ENCODE measurements around the gene CEP76. TPM values are rescaled to one million over a fixed set of nuclear protein-coding genes. Genes with fewer than 3 reads are reported as not detected.

Gene CEP76
- total RNA-seq, 1 experiment from 2014 or later = 16.6 TPM

DNA sequence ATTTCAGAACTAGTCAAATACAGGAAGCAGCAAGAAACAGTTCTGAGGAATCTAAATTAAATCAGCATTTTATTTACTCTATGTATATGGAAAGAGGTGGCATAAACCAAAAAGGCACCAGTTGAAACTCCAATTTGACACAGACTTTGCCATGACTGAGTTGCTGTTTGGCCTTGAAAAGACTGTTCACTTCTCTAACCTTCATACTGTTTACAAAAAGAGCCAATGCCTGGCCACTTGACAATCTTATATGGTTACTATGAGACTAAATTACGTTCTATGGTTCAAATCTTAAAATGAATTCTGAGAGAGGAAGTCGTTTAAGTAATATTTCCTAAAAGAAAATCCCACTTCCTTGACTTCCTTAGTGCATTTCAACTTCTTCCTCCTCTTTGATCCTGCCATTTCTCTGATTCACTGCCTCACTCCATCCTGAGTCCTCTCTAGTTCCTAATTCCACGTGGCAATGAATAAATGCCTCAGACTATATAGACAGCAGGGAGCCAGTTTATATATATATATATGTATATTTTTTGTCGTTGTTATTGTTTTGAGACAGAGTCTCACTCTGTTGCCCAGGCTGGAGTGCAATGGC is 13.2 kb downstream of the CEP76 start:
- DNase-seq (ENCODE audit: low read depth in 1 of 2, low spot score in 2 of 2) = no peak
- Histone ChIP-seq H3K9me3 (replicated peaks) (no peaks in the 10 kb centered on the region), H3K4me1 (replicated peaks) (peaks cover 11% of the 10 kb centered on the region), H3K27ac (no peak overlapping the region), H3K36me3 (peaks cover 24% of the 10 kb centered on the region), H3K27me3 (replicated peaks) (0 out of 2 replicates have a peak, but pooled peaks cover 8% of the 10 kb centered on the region), H3K4me3 (no peak overlapping the region)

DNA sequence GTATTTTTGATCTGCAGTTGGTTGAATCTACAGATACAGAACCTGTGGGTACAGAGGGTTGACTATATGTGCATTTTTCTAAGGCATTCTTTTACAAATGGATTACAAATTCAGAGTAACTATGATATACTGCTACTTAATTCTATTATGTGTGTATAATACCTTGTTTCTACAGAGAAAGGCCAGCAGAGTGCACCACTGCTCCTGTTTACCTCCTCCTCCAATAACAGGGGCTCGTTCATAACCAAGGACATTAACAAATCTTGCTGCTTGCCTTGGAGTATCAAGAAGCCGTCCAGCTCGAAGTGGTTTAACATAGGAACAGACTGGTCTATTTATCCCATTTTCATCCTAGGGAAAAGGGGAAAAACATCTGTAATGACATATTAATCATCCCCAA is 16.4 kb downstream of the CEP76 start:
- peak in 1 of 2 experiments; percentile 18 for DNase-seq (ENCODE audit: low read depth in 1 of 2, low spot score in 2 of 2)
- H3K9me3 ChIP-seq (replicated peaks) = no peaks in the 10 kb centered on the region

DNA sequence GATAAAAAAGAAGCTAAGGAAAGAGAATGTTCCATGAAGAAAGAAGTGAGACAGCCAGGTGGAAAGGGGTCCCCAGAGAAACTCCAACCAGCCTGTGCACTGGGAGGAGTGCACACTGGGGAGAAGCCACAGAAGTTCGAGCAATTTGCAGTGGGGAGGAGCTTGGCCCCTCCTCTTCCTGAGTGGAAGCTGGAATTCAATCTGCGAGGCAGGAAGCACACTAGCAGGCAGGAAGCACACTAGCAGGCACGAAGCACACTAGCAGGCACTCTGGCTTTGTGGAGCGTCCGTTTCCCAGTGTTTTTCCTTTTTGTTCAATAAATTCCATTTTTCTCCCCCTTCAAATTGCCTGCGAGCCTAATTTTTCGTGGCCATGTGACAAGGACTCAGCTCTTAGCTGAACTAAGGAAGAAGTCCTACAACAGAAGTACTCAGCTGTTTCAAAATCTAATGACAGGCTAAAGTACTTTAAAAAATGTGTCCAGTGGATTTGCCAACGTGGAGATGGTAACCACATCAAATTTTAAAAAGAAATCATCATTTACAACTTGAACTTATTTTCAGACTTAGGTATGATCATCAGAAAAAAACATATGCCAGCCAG is 23.2 kb downstream of the CEP76 start:
- Histone ChIP-seq H3K4me3 (no peak overlapping the region), H3K4me1 (replicated peaks) (peaks cover 7% of the 10 kb centered on the region), H3K36me3 (peaks cover 13% of the 10 kb centered on the region), H3K9me3 (replicated peaks) (no peaks in the 10 kb centered on the region), H3K27ac (0 out of 2 replicates have a peak overlapping the region, but pooled peaks have one; percentile 22), H3K27me3 (replicated peaks) (no peaks in the 10 kb centered on the region)
- peak; percentile 36 to 55 for DNase-seq (ENCODE audit: low read depth in 1 of 2, low spot score in 2 of 2)

More for the DNA sequence above, 16.4 kb downstream of the CEP76 start:
- no peak overlapping the region for H3K4me3 ChIP-seq
- no peaks in the 10 kb centered on the region for H3K4me1 ChIP-seq (replicated peaks)
- no peak overlapping the region for H3K27ac ChIP-seq
- H3K36me3 ChIP-seq = peaks cover 20% of the 10 kb centered on the region
- H3K27me3 ChIP-seq (replicated peaks) = 0 out of 2 replicates have a peak, but pooled peaks cover 8% of the 10 kb centered on the region

DNA sequence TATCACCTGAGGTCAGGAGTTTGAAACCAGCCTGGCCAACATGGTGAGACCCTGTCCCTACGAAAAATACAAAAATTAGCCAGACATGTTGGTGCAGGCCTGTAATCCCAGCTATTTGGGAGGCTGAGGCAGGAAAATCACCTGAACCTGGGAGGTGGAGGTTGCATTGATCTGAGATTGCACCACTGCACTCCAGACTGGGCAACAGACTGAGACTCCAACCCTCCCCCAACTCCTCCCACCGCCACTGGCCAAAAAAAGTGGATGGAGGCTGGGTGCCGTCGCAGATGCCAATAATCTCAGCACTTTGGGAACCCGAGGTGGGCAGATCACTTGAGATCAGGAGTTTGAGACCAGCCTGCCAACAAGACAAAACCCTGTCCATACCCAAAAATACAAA is 34.5 kb downstream of the CEP76 start:
- no peak overlapping the region for H3K27ac ChIP-seq
- H3K4me3 ChIP-seq = no peak overlapping the region
- no peak for DNase-seq (ENCODE audit: low read depth in 1 of 2, low spot score in 2 of 2)
- H3K36me3 ChIP-seq = peaks cover 10% of the 10 kb centered on the region; the same call in 1 of the 2 replicates
- no peaks in the 10 kb centered on the region for H3K27me3 ChIP-seq (replicated peaks)
- no peaks in the 10 kb centered on the region for H3K4me1 ChIP-seq (replicated peaks)
- H3K9me3 ChIP-seq (replicated peaks) = no peaks in the 10 kb centered on the region

DNA sequence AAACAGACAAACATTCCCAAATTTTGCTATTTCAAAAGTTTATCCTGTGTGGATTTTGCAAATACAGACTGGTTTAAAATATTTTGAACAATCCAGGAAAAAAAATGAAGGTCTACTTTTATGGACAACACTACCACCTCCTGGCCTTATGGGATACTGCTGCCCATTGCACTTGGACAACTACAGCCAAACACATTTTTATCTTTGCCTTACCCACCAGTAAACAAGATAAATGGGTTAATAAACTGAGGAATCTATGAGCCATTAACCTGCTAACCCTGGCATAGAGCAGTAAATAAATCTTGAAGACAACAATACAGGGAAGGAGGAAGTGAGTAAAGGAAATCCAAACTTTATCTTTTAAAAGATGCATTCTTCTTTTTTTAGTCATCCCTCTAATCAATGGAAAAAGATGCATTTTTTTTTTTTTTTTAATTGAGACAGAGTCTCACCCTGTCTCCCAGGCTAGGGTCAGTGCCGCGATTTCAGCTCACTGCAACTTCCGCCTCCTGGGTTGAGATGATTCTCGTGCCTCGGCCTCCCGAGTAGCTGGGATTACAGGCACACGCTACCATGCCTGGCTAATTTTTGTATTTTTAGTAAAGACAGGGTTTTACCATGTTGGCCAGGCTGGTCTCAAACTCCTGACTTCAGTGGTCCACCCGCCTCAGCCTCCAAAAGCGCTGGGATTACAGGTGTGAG is 42.5 kb downstream of the CEP76 start:
- peaks cover 13% of the 10 kb centered on the region for H3K4me1 ChIP-seq (replicated peaks)
- H3K36me3 ChIP-seq = peaks cover 13% of the 10 kb centered on the region
- no peak overlapping the region for H3K4me3 ChIP-seq
- 0 out of 2 replicates have a peak, but pooled peaks cover 4% of the 10 kb centered on the region for H3K9me3 ChIP-seq (replicated peaks)
- peak; percentile 50 to 59 for DNase-seq (ENCODE audit: low read depth in 1 of 2, low spot score in 2 of 2)
- H3K27ac ChIP-seq = no peak overlapping the region
- no peaks in the 10 kb centered on the region for H3K27me3 ChIP-seq (replicated peaks)

DNA sequence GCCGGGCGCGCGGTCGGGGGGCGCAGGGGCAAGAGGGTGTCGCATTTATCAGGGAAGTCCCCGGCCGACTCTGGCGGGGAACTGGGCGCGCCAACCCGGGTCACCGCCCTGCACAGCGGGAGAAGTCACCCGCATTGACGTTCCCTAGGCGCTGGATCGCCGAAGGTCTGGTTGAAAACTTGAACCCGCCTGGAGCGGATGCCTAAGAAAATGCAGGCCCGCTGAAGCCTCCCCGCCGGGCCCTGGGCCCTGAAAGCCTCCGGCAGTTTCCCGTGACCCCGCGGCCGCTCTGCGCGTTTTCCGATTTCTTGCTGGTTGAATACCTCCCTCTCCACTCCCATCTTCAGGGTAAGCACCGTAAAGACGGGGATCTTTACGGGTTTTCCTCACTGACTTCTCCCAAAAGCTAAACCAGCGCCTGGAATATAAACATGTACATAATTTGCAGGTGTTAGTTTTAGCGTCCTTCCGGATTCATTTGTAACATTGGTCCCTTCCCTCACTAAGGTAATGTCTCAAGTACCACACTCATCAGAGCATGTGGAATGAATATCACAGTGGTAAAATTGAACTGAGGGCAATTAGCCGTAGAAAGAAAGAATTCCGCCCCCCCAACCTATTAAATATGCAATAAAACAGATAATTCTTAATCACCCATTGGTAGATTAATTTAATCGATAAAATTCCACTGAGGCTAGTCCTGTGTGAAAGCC is 43.9 kb downstream of the CEP76 start:
- Histone ChIP-seq H3K4me3 (peak overlapping the region; percentile 93), H3K9me3 (replicated peaks) (0 out of 2 replicates have a peak, but pooled peaks cover 4% of the 10 kb centered on the region), H3K27me3 (replicated peaks) (no peaks in the 10 kb centered on the region), H3K4me1 (replicated peaks) (peaks cover 14% of the 10 kb centered on the region), H3K27ac (peak overlapping the region; percentile 81), H3K36me3 (peaks cover 13% of the 10 kb centered on the region)
- peak; percentile 50 to 59 for DNase-seq (ENCODE audit: low read depth in 1 of 2, low spot score in 2 of 2)

DNA sequence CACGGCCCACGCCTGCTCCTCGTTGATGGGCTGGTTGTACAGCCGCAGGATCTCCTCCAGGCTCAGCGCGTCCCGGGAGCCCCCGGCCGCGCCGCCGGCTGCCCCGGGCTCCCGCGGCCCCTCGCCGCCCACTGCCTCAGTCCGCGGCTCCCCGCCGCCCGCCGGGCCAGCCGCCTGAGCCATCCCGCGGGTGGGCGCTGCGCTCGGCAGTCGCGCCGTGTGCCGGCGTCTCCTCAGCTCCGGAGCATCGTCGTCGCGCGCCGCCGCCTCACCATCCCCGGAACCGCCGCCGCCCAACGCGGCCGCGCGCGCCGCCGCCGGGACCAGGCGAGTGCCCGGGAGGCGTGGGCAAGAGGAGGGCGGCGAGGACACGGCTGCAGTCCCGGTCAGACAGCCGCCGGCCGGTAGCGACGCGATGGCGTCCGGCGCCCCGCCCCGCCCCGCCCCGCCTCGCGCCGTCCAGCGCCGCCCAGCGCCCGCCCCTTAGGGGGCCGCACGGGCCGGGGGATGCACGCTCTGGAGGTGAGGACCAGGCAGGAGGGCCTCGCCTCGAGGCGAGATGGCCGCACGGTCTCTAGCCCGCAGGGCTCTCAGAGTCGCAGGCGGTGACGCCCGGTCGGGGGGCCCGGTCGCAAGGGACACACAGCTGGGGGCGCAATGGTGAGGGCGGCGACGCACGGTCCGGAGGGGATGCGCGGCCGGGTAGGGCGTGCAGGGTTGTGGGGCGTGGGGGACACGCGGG is 44.7 kb downstream of the CEP76 start, which contains the start of gene SPIRE1:
SPIRE1 (minus strand) TSS at position 424 of the 742 bp plus-strand sequence; CDS start at position 183, 241 bp downstream.
- H3K27me3 ChIP-seq (replicated peaks) = no peaks in the 10 kb centered on the region
- H3K4me3 ChIP-seq = peak within 1 kb of the TSS; percentile 93
- 0 out of 2 replicates have a peak, but pooled peaks cover 4% of the 10 kb centered on the region for H3K9me3 ChIP-seq (replicated peaks)
- peak within 1 kb of the TSS; percentile 81 for H3K27ac ChIP-seq
- DNase-seq (ENCODE audit: low read depth in 1 of 2, low spot score in 2 of 2) = peak; percentile 68 to 71
- H3K4me1 ChIP-seq (replicated peaks) = peaks cover 21% of the 10 kb centered on the region
- H3K36me3 ChIP-seq = peaks cover 13% of the 10 kb centered on the region

DNA sequence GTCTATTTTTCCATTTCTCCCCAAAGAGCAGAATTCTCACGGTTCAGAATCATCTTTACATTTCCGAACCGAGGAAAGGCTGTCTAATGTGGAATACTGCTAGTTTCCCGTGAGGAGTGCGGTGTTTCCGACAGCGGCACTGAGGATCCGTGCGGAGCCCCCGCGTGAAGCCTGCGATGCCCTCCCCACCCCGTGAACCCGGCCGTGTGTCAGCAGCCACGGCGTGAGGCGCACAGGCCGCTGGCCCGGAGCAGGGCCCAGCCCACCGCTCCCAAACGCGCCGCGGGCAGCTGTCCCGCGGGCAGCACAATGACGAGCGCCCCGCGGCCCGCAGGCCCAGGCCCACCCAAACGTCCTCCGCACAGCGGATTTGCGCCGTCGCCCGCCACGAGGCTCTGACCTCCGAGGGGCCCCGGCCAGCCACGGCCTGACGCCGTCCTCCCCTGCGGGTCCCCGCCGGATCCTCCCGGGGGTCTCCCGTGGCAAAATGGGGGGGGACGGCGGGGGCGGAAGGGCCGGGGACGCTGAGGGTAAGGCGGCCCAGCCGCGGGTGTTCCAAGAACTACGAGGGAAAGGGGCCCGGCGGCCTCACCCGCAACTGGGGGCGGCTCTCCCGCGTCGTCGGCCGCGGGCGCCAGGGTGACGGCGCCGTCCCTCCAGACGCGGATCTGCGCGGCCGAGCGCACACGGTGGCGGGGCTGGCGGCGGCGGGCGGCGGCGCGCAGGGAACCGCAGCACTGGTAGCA is 45.4 kb downstream of the CEP76 start:
- peaks cover 9% of the 10 kb centered on the region for H3K36me3 ChIP-seq
- DNase-seq (ENCODE audit: low read depth in 1 of 2, low spot score in 2 of 2) = peak; percentile 51 to 53
- H3K4me3 ChIP-seq = peak overlapping the region; percentile 93
- 0 out of 2 replicates have a peak, but pooled peaks cover 4% of the 10 kb centered on the region for H3K9me3 ChIP-seq (replicated peaks)
- H3K4me1 ChIP-seq (replicated peaks) = peaks cover 26% of the 10 kb centered on the region
- peak overlapping the region; percentile 81 for H3K27ac ChIP-seq
- no peaks in the 10 kb centered on the region for H3K27me3 ChIP-seq (replicated peaks)

DNA sequence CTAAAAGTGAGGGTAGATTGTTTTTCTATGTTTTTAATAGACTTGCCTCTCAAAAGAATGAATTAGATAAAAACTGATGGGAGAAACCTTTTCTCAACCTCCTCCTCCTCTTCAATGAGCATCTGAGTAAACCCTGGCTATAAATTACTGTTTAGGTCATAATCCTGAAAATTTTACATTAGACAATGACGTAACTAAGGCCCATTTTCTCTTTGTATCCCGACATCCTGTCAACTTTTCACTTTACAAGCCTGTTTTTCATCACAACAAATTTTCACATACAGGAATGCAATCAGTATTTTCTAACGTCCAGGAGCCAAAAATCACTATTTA is 46.0 kb downstream of the CEP76 start:
- peak overlapping the region; percentile 93 for H3K4me3 ChIP-seq
- H3K27me3 ChIP-seq (replicated peaks) = no peaks in the 10 kb centered on the region
- 0 out of 2 replicates have a peak, but pooled peaks cover 4% of the 10 kb centered on the region for H3K9me3 ChIP-seq (replicated peaks)
- no peak for DNase-seq (ENCODE audit: low read depth in 1 of 2, low spot score in 2 of 2)
- peak overlapping the region; percentile 81 for H3K27ac ChIP-seq
- peaks cover 9% of the 10 kb centered on the region for H3K36me3 ChIP-seq
- peaks cover 31% of the 10 kb centered on the region for H3K4me1 ChIP-seq (replicated peaks)

DNA sequence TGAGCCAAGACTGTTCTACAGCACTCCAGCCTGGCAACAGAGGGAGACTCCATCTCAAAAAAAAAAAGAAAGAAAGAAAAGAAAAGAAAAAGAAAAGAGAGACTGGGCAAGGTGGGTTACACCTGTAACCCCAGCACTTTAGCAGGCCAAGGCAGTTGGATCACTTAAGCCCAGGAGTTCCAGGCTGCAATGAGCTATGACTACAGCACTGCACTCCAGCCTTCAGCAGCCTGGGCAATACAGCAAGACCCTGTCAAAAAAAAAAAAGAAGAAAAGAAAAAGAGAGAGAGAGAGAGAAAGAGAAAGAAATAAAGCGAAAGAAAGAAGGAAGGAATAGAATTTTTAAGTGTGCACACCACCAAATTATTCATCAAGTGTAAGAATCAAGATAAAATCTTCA is 47.6 kb downstream of the CEP76 start:
- Histone ChIP-seq H3K27ac (no peak overlapping the region), H3K36me3 (peaks cover 9% of the 10 kb centered on the region), H3K4me1 (replicated peaks) (peaks cover 33% of the 10 kb centered on the region), H3K9me3 (replicated peaks) (0 out of 2 replicates have a peak, but pooled peaks cover 4% of the 10 kb centered on the region), H3K4me3 (no peak overlapping the region), H3K27me3 (replicated peaks) (no peaks in the 10 kb centered on the region)
- DNase-seq (ENCODE audit: low read depth in 1 of 2, low spot score in 2 of 2) = no peak

DNA sequence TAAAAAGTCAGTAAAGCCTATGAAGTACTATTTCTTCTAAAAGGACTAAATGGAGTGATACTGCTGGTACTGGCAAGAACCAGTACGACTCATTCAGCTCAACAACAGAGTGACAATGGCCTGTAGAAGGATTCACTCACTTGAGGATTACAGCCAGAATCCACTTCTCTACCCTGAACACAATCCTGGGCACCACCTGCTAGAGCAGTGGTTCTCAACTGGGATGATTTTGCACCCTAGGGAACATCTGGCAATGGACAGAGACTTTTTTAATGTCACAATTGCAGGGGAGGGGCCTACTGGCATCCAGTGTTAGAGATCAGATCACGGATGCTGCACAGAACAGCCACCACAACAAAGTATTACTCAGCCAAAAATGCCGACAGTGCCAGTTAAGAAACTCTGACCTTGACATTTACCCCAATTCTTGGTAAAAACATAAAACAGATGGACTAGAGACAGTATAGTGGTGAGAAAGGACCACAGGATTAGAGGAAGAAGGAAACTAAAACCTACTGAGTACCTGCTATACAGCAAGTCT is 49.6 kb downstream of the CEP76 start:
- H3K4me3 ChIP-seq = no peak overlapping the region
- peak in 1 of 2 experiments; percentile 52 for DNase-seq (ENCODE audit: low read depth in 1 of 2, low spot score in 2 of 2)

DNA sequence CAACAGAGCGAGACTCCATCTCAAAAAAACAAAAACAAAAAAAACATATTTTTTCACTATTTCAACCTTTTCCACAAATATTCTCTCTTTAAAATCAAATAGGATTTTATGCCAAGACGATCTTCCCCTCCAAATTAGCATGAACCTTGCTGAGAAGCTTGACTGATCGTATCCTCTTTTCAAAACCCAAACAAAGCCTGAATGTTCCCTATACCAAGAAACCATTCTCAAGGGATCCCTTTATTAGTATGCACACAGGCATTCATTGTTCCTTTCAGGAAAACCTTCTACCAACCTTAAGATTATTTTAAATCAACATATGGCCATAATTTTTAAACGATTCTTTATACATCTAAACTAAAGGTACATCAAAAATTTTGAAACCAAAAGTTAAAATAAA is 50.9 kb downstream of the CEP76 start:
- no peak for DNase-seq (ENCODE audit: low read depth in 1 of 2, low spot score in 2 of 2)
- Histone ChIP-seq H3K36me3 (peaks cover 15% of the 10 kb centered on the region; the same call in 1 of the 2 replicates), H3K4me3 (no peak overlapping the region), H3K4me1 (replicated peaks) (peaks cover 26% of the 10 kb centered on the region), H3K27ac (no peak overlapping the region), H3K9me3 (replicated peaks) (no peaks in the 10 kb centered on the region), H3K27me3 (replicated peaks) (no peaks in the 10 kb centered on the region)

More for the DNA sequence above, 49.6 kb downstream of the CEP76 start:
- Histone ChIP-seq H3K4me1 (replicated peaks) (peaks cover 26% of the 10 kb centered on the region), H3K27me3 (replicated peaks) (no peaks in the 10 kb centered on the region), H3K36me3 (peaks cover 16% of the 10 kb centered on the region), H3K27ac (no peak overlapping the region), H3K9me3 (replicated peaks) (0 out of 2 replicates have a peak, but pooled peaks cover 4% of the 10 kb centered on the region)

Data from SJSA1 (cell line).